K562 (cell line): ENCODE data around the gene NMRAL1. TPM values are rescaled to one million over a fixed set of nuclear protein-coding genes. Genes with fewer than 3 reads are reported as not detected.

Source experiments
- COPS2 ChIP-seq: fragments of 450-650 bp; conservative IDR thresholded peaks from 2 replicates; pipeline ENCODE4 v1.6.1; 2016; ENCODE audit warnings: mild to moderate bottlenecking, moderate library complexity
- E2F3 ChIP-seq: fragments of 250-450 bp; sonication (Bioruptor Pico); IDR thresholded peaks from 2 replicates; pipeline ENCODE4 v1.4.0; 2020; ENCODE audit warnings: mild to moderate bottlenecking
- ESRRA ChIP-seq: fragments of 450-650 bp; IDR thresholded peaks from 2 replicates; pipeline ENCODE4 v1.6.1; 2014; ENCODE audit warnings: low read depth, mild to moderate bottlenecking, moderate library complexity, borderline replicate concordance
- ETV6 ChIP-seq, 3 experiments: fragments of 150-350 bp in 1 of 3; sonication (generic) in 1 of 3; formaldehyde crosslinking in 1 of 3; IDR thresholded peaks; 2 replicates each; pipeline versions ENCODE4 v1.6.1 to v1.8.0; 2014 to 2022; ENCODE audit warnings: borderline replicate concordance in 2 of 3, low read depth in 2 of 3, antibody characterized with exemption in 1 of 3, low read length in 1 of 3, mild to moderate bottlenecking in 1 of 3, missing genetic modification reagents in 1 of 3
- ILF3 ChIP-seq: fragments of 450-650 bp; IDR thresholded peaks from 2 replicates; pipeline ENCODE4 v1.6.1; 2018; ENCODE audit warnings: antibody characterized with exemption, mild to moderate bottlenecking, moderate library complexity, borderline replicate concordance
- NFE2L1 ChIP-seq: fragments of 450-650 bp; IDR thresholded peaks from 2 replicates; pipeline ENCODE4 v1.6.1; 2016; ENCODE audit warnings: missing genetic modification characterization, low read depth, mild to moderate bottlenecking, missing compliant biosample characterization, moderate library complexity, borderline replicate concordance
- NFYB ChIP-seq: IDR thresholded peaks from 2 replicates; pipeline ENCODE4 v1.6.1; 2011; ENCODE audit warnings: mild to moderate bottlenecking, moderate library complexity; ENCODE audit not compliant: insufficient read length; ENCODE audit errors: extremely low read depth
- NR2C2 ChIP-seq, 2 experiments: fragments of 200-800 bp in 1 of 2; sonication (Bioruptor generic) in 1 of 2; sonication (generic) in 1 of 2; formaldehyde crosslinking in 1 of 2; IDR thresholded peaks; 2 replicates each; pipeline versions ENCODE4 v1.6.1 to v1.8.0; 2016 to 2022; ENCODE audit warnings: mild to moderate bottlenecking in 1 of 2, missing compliant biosample characterization in 1 of 2, missing genetic modification characterization in 1 of 2, missing genetic modification reagents in 1 of 2
- POLR2G ChIP-seq: fragments of 200-400 bp; formaldehyde crosslinking; IDR thresholded peaks from 2 replicates; pipeline ENCODE4 v1.6.1; 2017; ENCODE audit warnings: low read depth, mild to moderate bottlenecking, antibody characterized with exemption, low read length, moderate library complexity
- SAFB2 ChIP-seq: fragments of 200-400 bp; formaldehyde crosslinking; IDR thresholded peaks from 2 replicates; pipeline ENCODE4 v1.6.1; 2018; ENCODE audit warnings: borderline replicate concordance, low read length, low read depth, moderate library complexity; ENCODE audit not compliant: severe bottlenecking
- SMAD3 ChIP-seq: fragments of 450-650 bp; formaldehyde crosslinking; conservative IDR thresholded peaks from 2 replicates; pipeline ENCODE4 v1.4.0; 2020; ENCODE audit warnings: mild to moderate bottlenecking
- TAL1 ChIP-seq: fragments of 450-650 bp; IDR thresholded peaks from 2 replicates; pipeline ENCODE4 v1.6.1; 2016; ENCODE audit warnings: mild to moderate bottlenecking
- XRCC5 ChIP-seq: fragments of 200-400 bp; formaldehyde crosslinking; IDR thresholded peaks from 2 replicates; pipeline ENCODE4 v1.6.1; 2017; ENCODE audit warnings: low read depth, mild to moderate bottlenecking, low read length
- ZNF707 ChIP-seq: fragments of 250-450 bp; sonication (Bioruptor Pico); conservative IDR thresholded peaks from 2 replicates; pipeline ENCODE4 v1.8.0; 2022; ENCODE audit warnings: inconsistent platforms, mild to moderate bottlenecking, moderate library complexity
- polyA plus RNA-seq, 8 experiments: library from polyadenylated mRNA; depleted of rRNA in 4 of 8; stranded (reverse) in 5 of 8; unstranded in 3 of 8; fragments of >200 nt; fragmentation: Nextera tagmentation in 2 of 8; fragmentation: Illumina TruSeq in 1 of 8; extraction: Ambion mirVana in 2 of 8; extraction: Trizol in 1 of 8; gene quantifications; 2 replicates each; pipeline versions ENCODE4 v1.2.1 to v1.2.3, GENCODE V29; 2011 to 2014; ENCODE audit warnings: inconsistent platforms in 1 of 8, missing spikeins in 1 of 8
- total RNA-seq, 7 experiments: library from RNA; depleted of rRNA in 6 of 7; stranded (reverse); fragments of >200 nt in 6 of 7; fragmentation: Illumina TruSeq in 2 of 7; extraction: Trizol in 2 of 7; gene quantifications; 2 replicates each; pipeline versions ENCODE4 v1.2.1 to v1.2.3, GENCODE V29; 2011 to 2021; ENCODE audit warnings: low replicate concordance in 1 of 7
- TF ChIP-seq, protein P1 (sequence below), 2 experiments: fragments of 450-650 bp; IDR thresholded peaks; 2 replicates each; pipeline ENCODE4 v1.6.1; 2016; ENCODE audit warnings: mild to moderate bottlenecking in 2 of 2, borderline replicate concordance in 1 of 2, low read depth in 1 of 2, moderate library complexity in 1 of 2

NMRAL1 gene
- total and polyA plus RNA-seq, 9 of the 15 experiments (the other 6 are each of a cell fraction or from before 2014, with no cell fraction given): 6.3 to 116 (median 63.2) TPM

DNA sequence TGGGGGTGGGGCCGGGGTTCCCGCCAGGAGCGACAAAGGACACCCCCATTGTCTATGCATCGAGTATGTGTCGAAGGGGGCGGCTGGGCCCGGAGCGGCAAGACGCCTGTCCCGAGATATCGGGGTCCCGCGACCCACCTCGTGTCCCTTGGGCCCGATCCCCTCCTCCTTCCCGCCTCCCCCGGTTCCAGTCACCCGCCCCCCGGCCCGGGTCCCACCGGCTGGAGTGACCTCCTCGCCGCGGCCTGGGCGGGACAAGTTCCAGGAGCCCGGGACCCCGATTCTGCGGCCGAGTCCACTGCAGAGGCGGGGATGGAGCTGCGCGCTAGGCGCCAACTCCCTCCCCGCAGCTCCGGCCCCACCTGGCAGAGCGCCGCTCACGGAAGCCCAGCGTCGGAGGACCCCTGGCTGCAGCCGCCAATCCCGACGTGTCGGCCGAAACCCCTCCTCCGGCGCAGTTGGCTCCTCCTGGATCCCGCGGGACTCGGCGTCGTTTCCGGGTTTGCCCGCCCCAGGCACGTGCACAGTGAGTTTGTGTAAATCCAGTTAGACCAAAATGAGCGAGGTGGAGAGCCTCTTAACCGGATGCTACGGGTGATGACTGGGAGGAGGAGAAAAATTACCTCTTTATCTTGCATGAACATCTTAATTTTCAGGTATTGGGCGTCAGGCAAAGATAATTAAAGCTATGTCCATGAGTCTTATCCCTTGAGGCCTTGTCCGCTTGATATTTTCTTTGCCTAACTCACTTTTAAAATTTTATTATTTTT is at the start of gene NMRAL1 (continued):
- TF ChIP-seq, protein P1, sequence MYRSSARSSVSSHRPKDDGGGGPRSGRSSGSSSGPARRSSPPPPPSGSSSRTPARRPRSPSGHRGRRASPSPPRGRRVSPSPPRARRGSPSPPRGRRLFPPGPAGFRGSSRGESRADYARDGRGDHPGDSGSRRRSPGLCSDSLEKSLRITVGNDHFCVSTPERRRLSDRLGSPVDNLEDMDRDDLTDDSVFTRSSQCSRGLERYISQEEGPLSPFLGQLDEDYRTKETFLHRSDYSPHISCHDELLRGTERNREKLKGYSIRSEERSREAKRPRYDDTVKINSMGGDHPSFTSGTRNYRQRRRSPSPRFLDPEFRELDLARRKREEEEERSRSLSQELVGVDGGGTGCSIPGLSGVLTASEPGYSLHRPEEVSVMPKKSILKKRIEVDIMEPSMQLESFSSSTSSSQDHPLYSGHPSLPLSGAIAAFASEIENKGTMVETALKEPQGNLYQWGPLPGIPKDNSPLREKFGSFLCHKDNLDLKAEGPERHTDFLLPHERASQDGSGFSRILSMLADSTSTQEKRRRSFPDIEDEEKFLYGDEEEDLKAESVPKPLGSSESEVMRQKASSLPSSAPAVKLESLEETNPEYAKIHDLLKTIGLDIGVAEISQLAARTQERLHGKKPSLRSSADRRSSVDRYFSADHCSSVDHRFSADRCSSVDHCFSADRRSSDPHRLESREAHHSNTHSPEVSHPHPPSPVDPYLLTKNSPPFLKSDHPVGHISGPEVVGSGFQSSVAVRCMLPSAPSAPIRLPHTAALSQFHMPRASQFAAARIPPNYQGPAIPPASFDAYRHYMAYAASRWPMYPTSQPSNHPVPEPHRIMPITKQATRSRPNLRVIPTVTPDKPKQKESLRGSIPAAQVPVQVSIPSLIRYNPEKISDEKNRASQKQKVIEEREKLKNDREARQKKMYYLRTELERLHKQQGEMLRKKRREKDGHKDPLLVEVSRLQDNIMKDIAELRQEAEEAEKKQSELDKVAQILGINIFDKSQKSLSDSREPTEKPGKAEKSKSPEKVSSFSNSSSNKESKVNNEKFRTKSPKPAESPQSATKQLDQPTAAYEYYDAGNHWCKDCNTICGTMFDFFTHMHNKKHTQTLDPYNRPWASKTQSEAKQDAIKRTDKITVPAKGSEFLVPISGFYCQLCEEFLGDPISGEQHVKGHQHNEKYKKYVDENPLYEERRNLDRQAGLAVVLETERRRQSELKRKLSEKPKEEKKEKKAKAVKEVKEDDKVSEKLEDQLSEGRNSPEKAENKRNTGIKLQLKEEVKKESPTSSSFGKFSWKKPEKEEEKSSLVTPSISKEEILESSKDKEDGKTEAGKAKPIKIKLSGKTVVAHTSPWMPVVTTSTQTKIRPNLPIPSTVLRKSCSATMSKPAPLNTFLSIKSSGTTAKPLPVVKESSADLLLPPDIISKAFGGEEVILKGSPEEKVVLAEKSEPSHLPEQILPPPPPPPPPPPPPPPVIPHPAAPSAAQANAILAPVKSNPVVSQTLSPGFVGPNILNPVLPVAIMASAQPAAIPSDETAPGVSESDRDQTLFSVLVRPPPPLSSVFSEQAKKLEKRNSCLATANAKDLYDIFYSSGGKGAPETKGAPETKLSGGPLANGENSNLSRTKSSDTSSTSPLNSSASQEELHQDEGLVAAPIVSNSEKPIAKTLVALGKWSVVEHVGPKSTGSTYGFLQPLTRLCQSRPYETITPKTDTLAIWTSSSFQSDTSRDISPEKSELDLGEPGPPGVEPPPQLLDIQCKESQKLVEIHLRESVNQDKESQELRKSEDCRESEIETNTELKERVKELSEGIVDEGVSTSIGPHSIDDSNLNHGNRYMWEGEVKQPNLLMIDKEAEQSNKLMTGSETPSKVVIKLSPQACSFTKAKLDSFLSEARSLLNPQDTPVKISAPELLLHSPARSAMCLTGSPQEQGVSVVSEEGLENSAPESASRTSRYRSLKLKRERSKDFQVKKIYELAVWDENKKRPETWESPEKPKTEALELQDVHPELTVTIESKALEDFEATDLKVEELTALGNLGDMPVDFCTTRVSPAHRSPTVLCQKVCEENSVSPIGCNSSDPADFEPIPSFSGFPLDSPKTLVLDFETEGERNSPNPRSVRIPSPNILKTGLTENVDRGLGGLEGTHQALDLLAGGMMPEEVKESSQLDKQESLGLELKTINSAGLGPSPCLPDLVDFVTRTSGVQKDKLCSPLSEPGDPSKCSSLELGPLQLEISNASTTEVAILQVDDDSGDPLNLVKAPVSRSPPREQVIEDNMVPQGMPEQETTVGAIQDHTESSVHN (IDR thresholded peaks at IDR 0.05; ENCODE audit: borderline replicate concordance in 1 of 2, low read depth in 1 of 2): 0 out of 4 replicates have a peak, but pooled peaks of 1 of the 2 experiments have one; percentile 29
- TF ChIP-seq NFYB: peak; percentile 45
- peak; percentile 96 for TF ChIP-seq POLR2G
- no peak for TF ChIP-seq NFE2L1 (tag)
- 0 out of 2 replicates have a peak, but pooled peaks have one; percentile 20 for TF ChIP-seq NR2C2 (CRISPR knock-in tag; IDR thresholded peaks at IDR 0.05)
- TF ChIP-seq NR2C2 (tag; IDR thresholded peaks at IDR 0.05): no peak; the same call in 1 of the 2 replicates
- TF ChIP-seq E2F3: peak; percentile 67
- no peak for TF ChIP-seq SAFB2
- no peak; a peak in 1 of 4 replicates for TF ChIP-seq ETV6 (IDR thresholded peaks at IDR 0.05; ENCODE audit: borderline replicate concordance in 1 of 2, low read depth in 2 of 2, low read length in 1 of 2)
- TF ChIP-seq ETV6 (CRISPR knock-in tag; IDR thresholded peaks at IDR 0.05; ENCODE audit: borderline replicate concordance): no peak
- TF ChIP-seq SMAD3 (CRISPR knock-in tag): no peak
- TF ChIP-seq XRCC5: peak; percentile 56; the same call in 1 of the 2 replicates
- peak; percentile 30; the same call in 1 of the 2 replicates for TF ChIP-seq TAL1
- TF ChIP-seq ZNF707: no peak
- TF ChIP-seq COPS2: no peak
- no peak; the same call in 1 of the 2 replicates for TF ChIP-seq ESRRA
- TF ChIP-seq ILF3: no peak
